Natural killer cell treated with Interleukin-12 subunit alpha and Interleukin-12 subunit beta and Interleukin-15 and Interleukin-18, amount 100 ng/mL, for 72 hours (primary cell): ENCODE measurements around the gene SRRM3. TPM values are rescaled to one million over a fixed set of nuclear protein-coding genes. Genes with fewer than 3 reads are reported as not detected.
"Not testable (repeated sequence)": the region's sequence is repeated elsewhere in the genome, so short reads cannot be mapped to it uniquely, and the experiment has no call there.

Experiments used
- ATAC-seq, 2 donors: fragments of 150-1000 bp; cut with Tn5 transposase in 1 of 2; sonication (Bioruptor Pico), chemical (Tn5 transposase) in 1 of 2; 2 replicates each; pipeline ENCODE4 v1.10.0; 2021
- DNase-seq: peaks from one replicate; pipeline ENCODE4 v3.0.0; 2022; ENCODE audit warnings: low spot score
- H3K27ac Mint-ChIP-seq, 2 donors: 1 replicate in 1 of 2; 2 replicates in 1 of 2; pipeline ENCODE4 v1.8.0; 2022; ENCODE audit warnings: mixed read lengths in 2 of 2, mild to moderate bottlenecking in 1 of 2, moderate library complexity in 1 of 2
- H3K27me3 Mint-ChIP-seq, 2 donors: 1 replicate in 1 of 2; 2 replicates in 1 of 2; pipeline ENCODE4 v1.8.0; 2022; ENCODE audit warnings: mixed read lengths in 2 of 2
- H3K36me3 Mint-ChIP-seq: one replicate; pipeline ENCODE4 v1.8.0; 2022; ENCODE audit warnings: mixed read lengths
- H3K4me1 Mint-ChIP-seq, 2 donors: 1 replicate in 1 of 2; 2 replicates in 1 of 2; pipeline ENCODE4 v1.8.0; 2022; ENCODE audit warnings: low read depth in 2 of 2, mixed read lengths in 2 of 2, mild to moderate bottlenecking in 1 of 2
- H3K4me3 Mint-ChIP-seq: one replicate; pipeline ENCODE4 v1.8.0; 2022; ENCODE audit warnings: mixed read lengths
- H3K9me3 Mint-ChIP-seq: 2 replicates; pipeline ENCODE4 v1.8.0; 2022; ENCODE audit warnings: mixed read lengths
- total RNA-seq, 2 donors: library from RNA; stranded (reverse); gene quantifications; one replicate each; pipeline ENCODE4 v1.2.3, GENCODE V29; 2022

Gene SRRM3
- total RNA-seq, 2 donors from 2014 or later, result not detected

- H3K36me3 Mint-ChIP-seq, result no peaks in the 10 kb centered on the region
- H3K27ac Mint-ChIP-seq, result peak overlapping the region; percentile 66 to 81
- peak; percentile 81 for DNase-seq
- ATAC-seq, result peak; percentile 76 to 80
- H3K4me3 Mint-ChIP-seq, result peak overlapping the region; percentile 79
- peaks cover 0 to 2% of the 10 kb centered on the region in 2 donors for H3K27me3 Mint-ChIP-seq
- H3K9me3 Mint-ChIP-seq, result no peaks in the 10 kb centered on the region
- H3K4me1 Mint-ChIP-seq, result peaks cover 5 to 10% of the 10 kb centered on the region in 2 donors
Measured at GRCh38 chr7:76303202-76304147, 101.8 kb downstream of the SRRM3 start.

GRCh38 chr7:76304888-76305375 lies 103.2 kb downstream of the SRRM3 start:
- Mint-ChIP-seq H3K4me3 (no peak overlapping the region), H3K9me3 (no peaks in the 10 kb centered on the region), H3K36me3 (no peaks in the 10 kb centered on the region), H3K27ac (no peak overlapping the region), H3K27me3 (peaks cover 0 to 2% of the 10 kb centered on the region in 2 donors), H3K4me1 (peaks cover 5 to 10% of the 10 kb centered on the region in 2 donors)
- DNase-seq (no peak), ATAC-seq (no peak)

GRCh38 chr7:76308874-76309273 lies 107.2 kb downstream of the SRRM3 start:
- not testable (repeated sequence) for DNase-seq, H3K9me3 Mint-ChIP-seq, H3K27me3 Mint-ChIP-seq, H3K4me1 Mint-ChIP-seq, H3K27ac Mint-ChIP-seq, H3K36me3 Mint-ChIP-seq, H3K4me3 Mint-ChIP-seq, ATAC-seq

DNA sequence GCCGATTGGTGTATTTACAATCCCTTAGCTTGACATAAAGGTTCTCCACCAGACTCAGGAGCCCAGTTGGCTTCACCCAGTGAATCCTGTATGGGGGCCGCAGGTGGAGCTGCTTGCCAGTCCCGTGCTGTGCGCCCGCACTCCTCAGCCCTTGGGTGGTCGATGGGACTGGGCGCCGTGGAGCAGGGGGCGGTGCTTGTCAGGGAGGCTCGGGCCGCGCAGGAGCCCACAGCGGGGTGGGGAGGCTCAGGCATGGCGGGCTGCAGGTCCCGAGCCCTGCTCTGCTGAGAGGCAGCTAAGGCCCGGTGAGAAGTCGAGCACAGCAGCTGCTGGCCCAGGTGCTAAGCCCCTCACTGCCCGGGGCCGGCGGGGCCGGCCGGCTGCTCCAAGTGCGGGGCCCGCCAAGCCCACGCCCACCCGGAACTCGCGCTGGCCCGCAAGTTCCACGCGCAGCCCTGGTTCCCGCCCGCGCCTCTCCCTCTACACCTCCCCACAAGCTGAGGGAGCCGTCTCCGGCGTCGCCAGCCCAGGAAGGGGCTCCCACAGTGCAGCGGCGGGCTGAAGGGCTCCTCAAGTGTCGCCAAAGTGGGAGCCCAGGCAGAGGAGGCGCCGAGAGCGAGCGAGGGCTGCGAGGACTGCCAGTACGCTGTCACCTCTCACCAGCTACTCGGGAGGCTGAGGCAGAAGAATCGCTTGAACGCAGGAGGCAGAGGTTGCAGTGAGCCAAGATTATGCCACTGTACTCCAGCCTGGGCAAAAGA lies 107.8 kb downstream of the SRRM3 start:
- not testable (repeated sequence) for H3K4me1 Mint-ChIP-seq, DNase-seq, H3K9me3 Mint-ChIP-seq, H3K4me3 Mint-ChIP-seq, H3K36me3 Mint-ChIP-seq, H3K27ac Mint-ChIP-seq, H3K27me3 Mint-ChIP-seq, ATAC-seq

DNA sequence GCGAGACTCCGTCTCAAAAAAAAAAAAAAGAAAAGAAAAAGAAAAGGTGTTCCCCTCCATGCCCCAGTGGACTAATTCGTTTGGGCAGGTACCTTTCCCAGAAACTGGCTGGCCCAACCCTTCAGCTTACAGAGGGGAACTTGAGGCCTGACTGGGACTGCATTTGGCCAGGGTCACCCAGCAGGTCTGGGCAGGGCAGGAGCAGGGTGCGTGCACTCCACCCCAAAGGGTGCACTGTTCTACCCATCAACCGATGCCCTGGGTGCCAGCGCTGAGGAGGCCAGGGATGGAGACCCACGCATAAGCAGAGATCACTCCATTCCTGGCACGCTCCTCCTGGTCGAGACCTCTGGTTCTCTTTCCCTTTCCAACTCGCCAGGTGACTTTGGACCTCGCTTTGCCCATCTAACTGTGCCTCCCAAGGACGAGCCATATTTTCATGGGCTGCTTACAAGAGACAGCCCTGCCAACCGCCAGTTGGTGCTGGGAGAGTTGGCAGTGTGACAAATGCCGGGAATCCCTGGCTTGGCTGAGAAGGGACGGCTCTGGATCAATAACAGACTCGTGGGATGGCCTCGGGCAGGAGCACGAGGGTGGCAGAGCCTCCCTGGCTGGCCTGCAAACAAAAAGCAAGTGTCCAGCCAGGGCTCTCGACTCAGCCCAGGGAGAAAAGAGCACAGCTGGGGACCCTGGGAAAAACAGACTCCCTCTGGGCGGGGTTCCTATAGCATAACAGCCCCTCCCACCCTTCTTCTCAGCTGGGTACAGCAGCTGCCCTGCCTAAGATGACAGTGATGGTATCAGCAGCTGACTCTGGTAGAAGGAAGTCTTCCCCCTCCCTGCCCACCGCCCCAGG lies 108.6 kb downstream of the SRRM3 start:
- H3K36me3 Mint-ChIP-seq, result no peaks in the 10 kb centered on the region
- H3K27me3 Mint-ChIP-seq, result no peaks in the 10 kb centered on the region
- no peak overlapping the region for H3K4me3 Mint-ChIP-seq
- no peak for DNase-seq
- peaks cover 6% of the 10 kb centered on the region in 2 donors for H3K4me1 Mint-ChIP-seq
- H3K27ac Mint-ChIP-seq, result no peak overlapping the region
- H3K9me3 Mint-ChIP-seq, result no peaks in the 10 kb centered on the region
- no peak for ATAC-seq

DNA sequence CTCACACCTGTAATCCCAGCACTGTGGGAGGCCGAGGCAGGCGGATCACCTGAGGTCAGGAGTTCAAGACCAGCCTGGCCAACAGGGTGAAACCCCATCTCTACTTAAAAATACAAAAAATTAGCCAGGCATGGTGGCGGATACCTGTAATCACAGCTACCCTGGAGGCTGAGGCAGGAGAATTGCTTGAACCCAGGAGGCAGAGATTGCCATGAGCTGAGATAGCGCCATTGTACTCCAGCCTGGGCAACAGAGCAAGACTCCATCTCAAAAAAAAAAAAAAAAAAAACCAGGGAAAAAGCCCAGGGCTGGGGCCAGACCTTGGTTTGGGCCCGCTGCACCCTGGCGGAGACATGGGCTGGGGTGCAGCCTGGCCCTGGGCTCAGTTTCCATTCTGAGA lies 110.1 kb downstream of the SRRM3 start:
- not testable (repeated sequence) for H3K27ac Mint-ChIP-seq, H3K36me3 Mint-ChIP-seq, H3K27me3 Mint-ChIP-seq, H3K4me1 Mint-ChIP-seq, ATAC-seq, H3K4me3 Mint-ChIP-seq, DNase-seq, H3K9me3 Mint-ChIP-seq

DNA sequence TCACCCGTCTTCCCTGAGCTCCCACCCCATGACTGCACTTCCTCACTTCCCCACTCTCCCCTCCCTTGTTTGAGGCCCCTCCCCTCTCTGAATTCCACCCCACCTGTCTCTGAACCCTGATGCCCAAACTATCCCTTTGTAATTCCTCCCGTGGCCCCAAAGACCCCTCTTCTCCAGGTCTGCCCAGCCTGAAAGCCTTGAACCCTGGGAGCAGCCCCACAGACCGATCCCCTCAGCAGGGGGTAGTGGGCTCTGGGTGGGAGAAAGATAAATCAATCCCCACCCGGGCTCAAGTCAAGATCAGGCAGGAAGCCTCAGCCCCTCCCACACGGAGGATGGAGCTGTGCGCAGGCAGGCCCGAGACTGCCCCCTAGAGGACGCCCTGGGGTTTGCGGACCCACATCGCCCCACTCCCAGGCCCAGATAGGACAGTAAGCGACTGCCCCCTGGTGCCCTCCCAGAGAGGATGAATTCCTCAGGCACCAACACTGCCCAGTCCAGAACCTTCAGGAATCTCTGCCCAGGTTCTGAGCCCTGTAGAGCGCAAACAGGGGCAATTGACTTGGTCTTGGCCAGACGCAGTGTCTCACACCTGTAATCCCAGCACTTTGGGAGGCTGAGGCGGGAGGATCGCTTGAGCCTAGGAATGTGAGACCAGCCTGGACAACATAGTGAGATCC lies 112.5 kb downstream of the SRRM3 start:
- no peaks in the 10 kb centered on the region for H3K27me3 Mint-ChIP-seq
- peak; percentile 72 to 80 for ATAC-seq
- H3K27ac Mint-ChIP-seq, result peak overlapping the region; percentile 64 to 77
- H3K9me3 Mint-ChIP-seq, result no peaks in the 10 kb centered on the region
- peak; percentile 94 for DNase-seq
- no peak overlapping the region for H3K4me3 Mint-ChIP-seq
- no peaks in the 10 kb centered on the region for H3K36me3 Mint-ChIP-seq
- peaks cover 25 to 26% of the 10 kb centered on the region in 2 donors for H3K4me1 Mint-ChIP-seq

GRCh38 chr7:76314740-76315139 lies 113.0 kb downstream of the SRRM3 start:
- not testable (repeated sequence) for H3K4me3 Mint-ChIP-seq, DNase-seq, H3K27me3 Mint-ChIP-seq, ATAC-seq, H3K36me3 Mint-ChIP-seq, H3K9me3 Mint-ChIP-seq
- Mint-ChIP-seq H3K27ac (peak overlapping the region in 1 of 2 donors; percentile 77), H3K4me1 (peaks cover 26 to 28% of the 10 kb centered on the region in 2 donors)

GRCh38 chr7:76315364-76315763 lies 113.7 kb downstream of the SRRM3 start:
- ATAC-seq (no peak), DNase-seq (no peak)
- Mint-ChIP-seq H3K27ac (no peak overlapping the region), H3K4me3 (no peak overlapping the region), H3K27me3 (no peaks in the 10 kb centered on the region), H3K36me3 (no peaks in the 10 kb centered on the region), H3K9me3 (no peaks in the 10 kb centered on the region), H3K4me1 (peaks cover 31 to 32% of the 10 kb centered on the region in 2 donors)

DNA sequence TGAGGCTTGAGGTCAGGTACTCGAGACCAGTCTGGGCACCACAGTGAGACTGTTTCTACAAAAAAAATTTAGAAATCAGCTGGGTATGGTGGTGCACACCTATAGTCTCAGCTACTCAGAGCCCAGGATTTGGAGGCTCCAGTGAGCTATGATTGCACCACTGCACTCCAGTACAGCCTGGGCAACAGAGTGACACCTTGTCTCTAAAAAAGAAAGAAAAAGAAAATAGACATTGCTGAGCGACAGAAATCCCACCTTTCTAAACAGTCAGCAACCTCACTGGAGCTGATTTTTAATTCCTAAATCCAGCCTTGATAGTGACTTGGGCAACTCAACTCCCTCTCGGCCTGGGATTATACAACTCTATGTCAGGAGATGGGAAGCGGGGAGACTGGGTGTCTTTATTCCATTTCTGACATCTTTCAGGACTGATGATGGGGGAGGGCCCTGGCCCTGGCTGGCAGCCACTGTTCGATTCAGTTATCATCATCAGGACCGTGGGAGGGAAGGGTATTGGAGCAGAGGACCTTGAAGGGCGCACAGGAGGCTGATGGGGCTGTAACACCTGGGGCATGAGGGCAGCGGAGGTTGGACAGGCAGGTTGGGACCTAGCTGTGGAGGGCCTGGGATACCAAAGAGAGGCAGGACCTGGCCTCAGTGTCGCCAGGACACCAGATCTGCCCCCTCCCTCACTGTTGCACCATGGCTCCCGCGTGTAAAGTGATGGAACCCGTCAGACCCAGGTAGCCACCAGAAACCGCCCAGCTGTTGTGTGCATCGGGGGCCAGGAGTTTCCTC lies 115.5 kb downstream of the SRRM3 start:
- Mint-ChIP-seq H3K4me1 (peaks cover 31 to 32% of the 10 kb centered on the region in 2 donors), H3K4me3 (peak overlapping the region; percentile 89), H3K9me3 (no peaks in the 10 kb centered on the region), H3K36me3 (no peaks in the 10 kb centered on the region), H3K27ac (peak overlapping the region; percentile 87 to 89), H3K27me3 (no peaks in the 10 kb centered on the region)
- DNase-seq, result no peak
- no peak for ATAC-seq

DNA sequence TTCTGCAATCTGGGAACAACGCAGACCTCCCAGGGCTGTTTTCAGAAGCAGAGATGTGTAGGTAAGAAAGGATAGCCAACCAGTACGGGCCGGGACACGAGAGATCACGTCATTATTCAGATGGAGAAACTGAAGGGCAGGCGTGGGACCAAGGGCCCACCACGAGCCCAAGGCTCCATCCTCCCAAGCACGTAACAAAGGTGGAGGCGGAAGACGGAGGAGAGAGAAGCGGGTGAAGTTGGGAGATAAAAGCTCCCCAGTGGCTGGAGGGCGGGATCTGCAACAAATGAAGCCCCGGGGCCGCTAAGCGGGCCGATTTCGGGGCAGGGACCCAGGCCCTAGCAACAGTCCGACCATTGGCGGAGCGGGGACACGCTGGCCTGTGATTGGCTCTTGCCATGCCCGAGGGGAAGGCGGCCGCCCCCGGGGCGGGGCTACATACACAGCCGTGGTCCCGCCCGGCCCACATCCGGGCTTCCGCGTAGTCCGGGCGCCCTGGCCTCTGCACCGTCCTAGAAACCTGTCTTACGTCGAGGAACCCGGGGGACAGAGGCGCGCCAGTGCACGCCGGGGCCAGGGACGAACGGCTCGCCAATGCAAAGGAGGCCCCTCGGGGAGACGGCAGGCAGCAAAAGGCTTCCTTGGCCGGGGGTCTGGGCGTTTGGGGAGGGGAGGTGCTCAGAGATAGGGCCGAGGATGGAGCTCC lies 116.2 kb downstream of the SRRM3 start:
- no peaks in the 10 kb centered on the region for H3K9me3 Mint-ChIP-seq

More for the DNA sequence above, 116.2 kb downstream of the SRRM3 start:
- H3K27me3 Mint-ChIP-seq, result no peaks in the 10 kb centered on the region
- ATAC-seq (peak; percentile 95 to 97), DNase-seq (peak; percentile 98)
- H3K4me1 Mint-ChIP-seq, result peaks cover 32 to 35% of the 10 kb centered on the region in 2 donors
- peak overlapping the region; percentile 87 to 89 for H3K27ac Mint-ChIP-seq
- H3K4me3 Mint-ChIP-seq, result peak overlapping the region; percentile 89
- no peaks in the 10 kb centered on the region for H3K36me3 Mint-ChIP-seq
